ENCODE measurements around the gene LCA5L.
A peak's percentile ranks its signal among the peaks of the same experiment; 100 is the strongest.
"Not testable (repeated sequence)": the region's sequence is repeated elsewhere in the genome, so short reads cannot be mapped to it uniquely, and the experiment has no call there.

The LCA5L gene

GRCh38 chr21:39386899-39387298 lies 58.7 kb downstream of the LCA5L start:
- no peak for DNase-seq

- no peak for DNase-seq
These were observed 59.4 kb downstream of the LCA5L start for GRCh38 chr21:39386194-39386593.

GRCh38 chr21:39385299-39386145 lies 60.1 kb downstream of the LCA5L start:
- peak; percentile 59 for DNase-seq

- no peak for DNase-seq
These were observed 60.8 kb downstream of the LCA5L start for GRCh38 chr21:39384674-39385298.

GRCh38 chr21:39382096-39382495 lies 63.5 kb downstream of the LCA5L start:
- not testable (repeated sequence) for DNase-seq

GRCh38 chr21:39381009-39381408 lies 64.6 kb downstream of the LCA5L start:
- no peak for DNase-seq

GRCh38 chr21:39379986-39380891 lies 65.3 kb downstream of the LCA5L start:
- peak; percentile 87 for DNase-seq

GRCh38 chr21:39377444-39378050 lies 68.0 kb downstream of the LCA5L start:
- DNase-seq: no peak

- no peak for DNase-seq
These were observed 70.1 kb downstream of the LCA5L start for GRCh38 chr21:39375446-39375845.

- DNase-seq: no peak
These were observed 71.5 kb downstream of the LCA5L start for GRCh38 chr21:39374046-39374445.

- no peak for DNase-seq
These were observed 71.9 kb downstream of the LCA5L start for GRCh38 chr21:39373634-39374033.

GRCh38 chr21:39369896-39370288 lies 75.7 kb downstream of the LCA5L start:
- not testable (repeated sequence) for DNase-seq

GRCh38 chr21:39367783-39368182 lies 77.8 kb downstream of the LCA5L start:
- DNase-seq: no peak

GRCh38 chr21:39366563-39366962 lies 79.0 kb downstream of the LCA5L start:
- DNase-seq: no peak

- DNase-seq: no peak
These were observed 80.6 kb downstream of the LCA5L start for GRCh38 chr21:39364949-39365348.

GRCh38 chr21:39363607-39364555 lies 81.7 kb downstream of the LCA5L start:
- no peak for DNase-seq

- no peak for DNase-seq
These were observed 82.8 kb downstream of the LCA5L start for GRCh38 chr21:39362733-39363132.

GRCh38 chr21:39359382-39359781 lies 86.2 kb downstream of the LCA5L start:
- no peak for DNase-seq

Data from stimulated activated CD4-positive, alpha-beta T cell treated with anti-CD3 and anti-CD28 coated beads, Interleukin-12 subunit alpha, Interleukin-12 subunit beta, amount 100 ng/mL, for 4 hours (primary cell).